HG02970 (cell line): ENCODE data around the gene ARL14EP.
A peak's percentile ranks its signal among the peaks of the same experiment; 100 is the strongest.

Experiments used
- ATAC-seq: cut with Tn5 transposase; IDR thresholded peaks from one replicate; pipeline ENCODE4 v1.9.1; 2021; ENCODE audit warnings: mild to moderate bottlenecking, moderate library complexity, moderate number of reproducible peaks; ENCODE audit not compliant: unreplicated experiment, low FRiP score

Gene ARL14EP

DNA sequence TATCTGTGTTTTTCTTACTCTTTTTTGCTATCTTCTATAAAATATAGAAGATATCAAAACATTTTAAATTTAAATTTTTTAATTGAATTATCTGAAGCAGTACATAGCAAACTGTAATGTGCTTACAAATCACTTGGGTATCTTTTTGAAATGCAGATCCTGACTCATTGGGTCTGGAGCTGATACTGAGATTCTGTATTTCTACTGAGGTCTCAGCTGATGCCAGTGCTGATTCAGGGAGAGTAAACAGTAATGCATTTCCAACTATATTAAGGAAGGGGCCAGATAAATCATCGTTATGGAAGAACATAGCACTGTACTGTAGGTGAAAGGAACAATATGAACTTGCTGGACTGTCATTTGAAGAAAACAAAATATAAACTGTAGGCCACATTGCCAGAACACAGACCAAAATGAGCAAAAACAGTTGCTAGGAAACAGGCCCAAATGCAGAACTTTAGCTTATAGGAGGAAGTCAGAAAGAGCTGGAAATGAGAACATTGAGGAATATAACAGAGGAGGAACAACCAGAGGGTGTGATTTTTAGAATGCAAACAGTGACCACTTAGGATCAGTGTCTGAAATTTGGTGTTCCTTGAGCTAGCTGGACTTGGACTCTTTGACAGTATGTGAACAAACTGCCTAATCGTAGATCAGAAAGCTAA, 3.3 kb downstream of the ARL14EP start:
- no peak for ATAC-seq

GRCh38 chr11:30326906-30327305, 4.0 kb downstream of the ARL14EP start:
- no peak for ATAC-seq

GRCh38 chr11:30328681-30329080, 5.8 kb downstream of the ARL14EP start:
- no peak for ATAC-seq

DNA sequence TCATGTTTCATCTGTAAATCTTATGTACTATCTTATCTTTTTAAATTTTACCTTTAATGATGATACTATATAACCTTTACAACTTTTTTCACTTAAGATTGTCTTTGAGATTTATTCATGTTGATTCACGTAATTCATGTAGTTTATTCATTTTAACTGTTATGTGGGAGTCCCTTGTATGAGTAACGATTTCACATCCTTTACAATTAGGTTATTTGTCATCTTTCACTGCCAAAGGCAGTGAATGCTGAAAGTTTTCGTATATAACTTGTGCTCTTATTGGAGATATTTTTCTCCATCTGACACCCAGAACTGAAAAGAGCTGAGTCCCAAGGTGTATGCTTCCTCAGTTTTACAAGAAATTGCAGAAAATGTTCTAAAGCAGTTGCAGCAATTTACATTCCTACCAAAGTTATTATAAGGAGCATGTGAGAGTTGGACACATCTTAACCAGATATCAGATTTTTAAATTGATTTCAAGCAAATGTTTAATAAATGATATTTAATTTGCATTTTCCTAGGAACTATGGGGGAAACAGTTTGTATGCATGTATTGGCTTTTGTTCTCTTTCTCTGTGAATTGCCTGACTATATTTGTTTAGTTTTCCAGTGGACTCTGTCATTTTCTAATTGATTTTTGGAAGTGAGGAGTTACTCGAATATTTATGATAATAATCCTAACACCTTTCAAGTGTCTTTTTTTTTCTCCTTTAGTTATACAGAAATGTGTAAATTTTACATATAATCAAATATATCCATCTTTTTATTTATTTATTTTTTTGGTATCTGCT, 6.4 kb downstream of the ARL14EP start:
- no peak for ATAC-seq

GRCh38 chr11:30333405-30333804, 10.5 kb downstream of the ARL14EP start:
- no peak for ATAC-seq

DNA sequence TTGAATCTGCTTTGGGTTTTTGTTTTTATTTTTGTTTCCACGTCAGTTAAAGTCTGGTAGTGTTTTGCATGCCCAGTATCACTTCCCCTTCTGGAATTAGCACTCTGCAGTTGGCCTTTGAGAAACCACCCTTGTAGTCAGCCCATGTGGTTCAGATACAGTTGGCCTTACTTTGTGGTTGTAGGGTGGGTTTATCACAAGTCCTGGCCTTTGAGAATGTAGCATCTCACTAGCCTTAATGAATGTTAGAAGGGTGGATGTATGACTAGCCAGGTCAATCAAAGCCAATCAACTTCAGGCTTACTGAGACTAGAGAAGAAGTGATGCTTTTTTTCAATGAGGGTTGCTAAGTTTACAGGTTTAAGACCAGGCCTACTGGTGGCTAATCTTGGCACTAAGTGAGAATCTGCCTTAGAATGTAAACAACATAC, 19.8 kb downstream of the ARL14EP start:
- peak; percentile 99 for ATAC-seq

- no peak for ATAC-seq
Observed at GRCh38 chr11:30344085-30344484, 21.2 kb downstream of the ARL14EP start.

DNA sequence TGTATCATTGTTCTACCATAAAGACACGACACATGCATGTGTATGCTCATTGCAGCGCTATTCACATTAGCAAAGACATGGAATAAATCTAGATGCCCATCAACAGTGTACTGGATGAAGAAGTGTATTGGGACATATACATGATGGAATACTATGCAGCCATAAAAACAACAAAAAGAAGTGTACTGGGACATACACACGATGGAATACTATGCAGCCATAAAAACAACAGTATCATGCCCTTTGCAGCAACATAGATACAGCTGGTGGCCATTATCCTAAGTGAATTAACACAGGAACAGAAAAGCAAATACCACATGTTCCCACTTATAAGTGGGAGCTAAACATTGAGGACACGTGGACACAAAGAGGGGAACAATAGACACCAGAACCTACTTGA, 22.7 kb downstream of the ARL14EP start:
- ATAC-seq = no peak

GRCh38 chr11:30346068-30346688, 23.3 kb downstream of the ARL14EP start:
- ATAC-seq = no peak

GRCh38 chr11:30348035-30348434, 25.1 kb downstream of the ARL14EP start:
- ATAC-seq = no peak

DNA sequence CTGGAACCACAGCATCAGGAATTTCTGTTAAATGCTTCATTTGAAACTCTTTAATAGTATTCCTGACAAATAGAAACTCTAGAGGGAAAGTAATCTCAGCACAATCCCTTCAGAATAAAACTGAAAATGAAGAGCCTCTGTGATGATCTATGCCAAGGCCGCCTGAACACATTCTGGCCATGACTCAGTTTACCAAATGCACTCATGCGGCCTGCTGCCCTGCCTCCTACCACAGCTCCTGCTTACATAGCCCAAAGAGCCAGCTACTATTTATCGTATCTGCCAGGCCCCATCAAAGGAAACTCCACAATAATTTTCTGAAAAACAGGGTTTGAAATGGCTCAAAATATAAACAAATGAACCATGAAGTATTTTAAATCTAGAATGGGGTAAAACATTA, 27.0 kb downstream of the ARL14EP start:
- no peak for ATAC-seq

DNA sequence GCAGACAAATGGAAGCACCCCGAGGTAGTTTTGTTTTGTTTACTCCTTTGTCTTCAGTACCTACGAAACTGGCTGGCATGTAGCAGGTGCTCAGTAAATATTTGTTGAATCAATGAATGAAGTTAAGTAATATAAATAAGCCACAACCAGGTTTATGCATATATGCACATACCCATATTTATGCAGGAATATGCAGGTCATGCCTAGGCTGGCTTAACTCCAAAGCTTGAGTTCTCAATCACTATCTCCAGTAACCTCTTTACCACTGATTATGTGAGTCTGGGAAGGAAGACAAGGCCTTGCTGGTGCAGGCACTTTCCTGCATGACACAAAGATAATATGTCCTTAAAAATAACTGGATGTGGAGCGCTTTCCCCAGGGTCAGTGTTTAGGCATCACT, 27.5 kb downstream of the ARL14EP start:
- ATAC-seq = no peak

GRCh38 chr11:30351061-30351460, 28.2 kb downstream of the ARL14EP start:
- ATAC-seq = no peak

GRCh38 chr11:30356391-30356790, 33.5 kb downstream of the ARL14EP start:
- no peak for ATAC-seq

GRCh38 chr11:30357872-30358271, 35.0 kb downstream of the ARL14EP start:
- ATAC-seq = no peak

GRCh38 chr11:30358536-30358935, 35.6 kb downstream of the ARL14EP start:
- no peak for ATAC-seq

DNA sequence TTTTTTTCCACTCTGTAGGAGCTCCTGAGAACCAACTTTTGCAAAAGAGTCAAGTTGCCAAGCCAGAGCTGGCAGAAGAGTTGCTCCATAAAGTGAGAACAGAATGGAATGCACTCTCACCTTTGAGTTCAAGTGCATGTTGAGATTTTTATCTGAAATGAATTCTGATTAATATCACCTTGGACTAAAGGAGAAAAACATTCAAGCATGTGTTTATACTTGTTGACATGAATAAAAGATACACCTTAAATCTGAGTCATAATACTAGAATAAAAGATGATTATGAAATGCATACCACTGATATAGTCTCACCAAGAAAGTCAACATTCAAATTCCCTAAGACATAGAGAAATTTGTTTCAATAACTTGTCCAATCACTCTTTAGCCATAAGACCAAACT, 37.8 kb downstream of the ARL14EP start:
- no peak for ATAC-seq

DNA sequence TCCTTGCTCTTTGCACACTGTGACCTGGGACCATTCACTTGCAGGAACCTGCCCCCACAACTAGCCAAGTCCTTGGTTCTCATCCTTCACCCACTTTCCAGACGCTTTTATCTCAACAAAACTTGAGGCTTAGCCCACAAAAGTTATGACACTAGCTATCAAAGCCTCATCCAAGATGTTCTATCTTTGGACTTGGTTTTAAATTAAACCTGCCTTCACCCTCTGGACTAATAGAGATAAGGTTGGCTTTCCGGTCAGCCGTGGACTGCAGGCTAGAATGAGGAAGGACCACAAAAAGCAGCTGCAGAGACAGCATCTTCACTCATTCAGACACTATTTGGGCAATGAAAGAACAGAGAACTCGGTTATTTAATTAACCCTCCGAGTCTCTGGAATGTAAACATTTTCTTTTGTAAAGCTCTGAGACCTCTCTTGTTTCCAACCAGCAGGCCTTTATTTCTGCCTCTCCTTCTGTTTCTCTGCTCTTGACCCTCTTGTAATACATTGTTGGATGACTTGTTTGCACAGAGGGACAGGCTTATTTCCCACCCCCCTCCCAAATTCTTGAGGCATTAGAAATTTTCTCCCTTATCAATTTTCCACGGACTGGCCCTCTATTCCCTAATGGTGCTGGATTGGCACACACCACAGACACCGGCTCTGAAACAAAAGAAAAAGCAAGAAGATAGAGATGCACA, 41.4 kb downstream of the ARL14EP start:
- ATAC-seq = no peak

- no peak for ATAC-seq
Observed at GRCh38 chr11:30364837-30365482, 42.1 kb downstream of the ARL14EP start.

GRCh38 chr11:30365793-30366517, 43.1 kb downstream of the ARL14EP start:
- no peak for ATAC-seq
